H9 (cell line): ENCODE data around the gene MYLK3. TPM values are rescaled to one million over a fixed set of nuclear protein-coding genes. Genes with fewer than 3 reads are reported as not detected.

Source experiments
- DNase-seq: peaks from one replicate; pipeline ENCODE4 v3.0.0-alpha.2; 2017
- H2AFZ ChIP-seq: one replicate; pipeline ENCODE4 v1.6.1; 2013; ENCODE audit warnings: mild to moderate bottlenecking, low read length, control low read depth, moderate library complexity
- H2AK5ac ChIP-seq: 2 replicates; pipeline ENCODE4 v1.6.1; 2013; ENCODE audit warnings: low read length, control low read depth, mixed read lengths; ENCODE audit not compliant: insufficient read length
- H2BK120ac ChIP-seq: one replicate; pipeline ENCODE4 v1.6.1; 2013; ENCODE audit warnings: low read depth, mild to moderate bottlenecking, low read length, control low read depth, inconsistent platforms; ENCODE audit not compliant: poor library complexity, severe bottlenecking
- H2BK12ac ChIP-seq: 2 replicates; pipeline ENCODE4 v1.6.1; 2013; ENCODE audit warnings: low read length, control low read depth, mixed read lengths, low read depth; ENCODE audit not compliant: insufficient read length
- H2BK15ac ChIP-seq: 2 replicates; pipeline ENCODE4 v1.6.1; 2013; ENCODE audit warnings: low read depth, low read length, control low read depth
- H2BK20ac ChIP-seq: one replicate; pipeline ENCODE4 v1.6.1; 2013; ENCODE audit warnings: low read depth, mild to moderate bottlenecking, low read length, control low read depth, inconsistent platforms; ENCODE audit not compliant: poor library complexity, severe bottlenecking
- H2BK5ac ChIP-seq: 2 replicates; pipeline ENCODE4 v1.6.1; 2013; ENCODE audit warnings: low read length, control low read depth, mixed read lengths; ENCODE audit not compliant: insufficient read length
- H3K14ac ChIP-seq: 2 replicates; pipeline ENCODE4 v1.6.1; 2013; ENCODE audit warnings: low read length, control low read depth; ENCODE audit not compliant: insufficient read depth
- H3K18ac ChIP-seq: 2 replicates; pipeline ENCODE4 v1.6.1; 2013; ENCODE audit warnings: low read depth, mild to moderate bottlenecking, mixed read lengths, low read length, control low read depth; ENCODE audit not compliant: insufficient read length
- H3K23ac ChIP-seq: 2 replicates; pipeline ENCODE4 v1.6.1; 2013; ENCODE audit warnings: low read length, control low read depth, mixed read lengths, low read depth; ENCODE audit not compliant: insufficient read length
- H3K23me2 ChIP-seq: 2 replicates; pipeline ENCODE4 v1.6.1; 2013; ENCODE audit warnings: low read depth, mild to moderate bottlenecking, mixed read lengths, low read length, control low read depth; ENCODE audit not compliant: insufficient read length, poor library complexity, severe bottlenecking
- H3K27ac ChIP-seq: 2 replicates; pipeline ENCODE4 v1.5.1; 2013; ENCODE audit warnings: low read length, control low read depth, mixed read lengths, low read depth; ENCODE audit not compliant: insufficient read length
- H3K27me3 ChIP-seq: 2 replicates; pipeline ENCODE4 v1.6.1; 2013; ENCODE audit warnings: low read length, control low read depth, inconsistent platforms; ENCODE audit not compliant: insufficient read depth
- H3K4ac ChIP-seq: 2 replicates; pipeline ENCODE4 v1.6.1; 2013; ENCODE audit warnings: low read depth, mild to moderate bottlenecking, control low read depth, inconsistent platforms, low read length, moderate library complexity
- H3K4me1 ChIP-seq: 2 replicates; pipeline ENCODE4 v1.6.1; 2013; ENCODE audit warnings: low read length, control low read depth, inconsistent platforms; ENCODE audit not compliant: insufficient read depth
- H3K4me2 ChIP-seq: 2 replicates; pipeline ENCODE4 v1.6.1; 2013; ENCODE audit warnings: low read length, control low read depth, mixed read lengths; ENCODE audit not compliant: insufficient read length, insufficient read depth
- H3K56ac ChIP-seq: 2 replicates; pipeline ENCODE4 v1.6.1; 2013; ENCODE audit warnings: low read depth, mild to moderate bottlenecking, mixed read lengths, low read length, control low read depth; ENCODE audit not compliant: insufficient read length
- H3K79me1 ChIP-seq: 2 replicates; pipeline ENCODE4 v1.6.1; 2013; ENCODE audit warnings: low read depth, mild to moderate bottlenecking, moderate library complexity, low read length, control low read depth, inconsistent platforms; ENCODE audit not compliant: insufficient read depth, poor library complexity, severe bottlenecking
- H3K79me2 ChIP-seq: 2 replicates; pipeline ENCODE4 v1.6.1; 2013; ENCODE audit warnings: low read length, control low read depth, inconsistent platforms; ENCODE audit not compliant: insufficient read depth
- H3K9ac ChIP-seq: 2 replicates; pipeline ENCODE4 v1.6.1; 2013; ENCODE audit warnings: low read length, control low read depth, mixed read lengths; ENCODE audit not compliant: insufficient read length; ENCODE audit errors: extremely low read depth
- H3K9me3 ChIP-seq: one replicate; pipeline ENCODE4 v1.6.1; 2013; ENCODE audit warnings: low read depth, low read length, inconsistent platforms; ENCODE audit not compliant: control insufficient read depth
- H3T11ph ChIP-seq: one replicate; pipeline ENCODE4 v1.6.1; 2013; ENCODE audit warnings: mild to moderate bottlenecking, low read length, control low read depth, inconsistent platforms
- H4K20me1 ChIP-seq: one replicate; pipeline ENCODE4 v1.6.1; 2013; ENCODE audit not compliant: control insufficient read depth, insufficient read length, insufficient read depth
- H4K5ac ChIP-seq: 2 replicates; pipeline ENCODE4 v1.6.1; 2013; ENCODE audit warnings: low read depth, mild to moderate bottlenecking, mixed read lengths, low read length, control low read depth; ENCODE audit not compliant: insufficient read length
- H4K8ac ChIP-seq: replicated peaks from 2 replicates; pipeline ENCODE4 v1.6.1; 2013; ENCODE audit warnings: low read length, control low read depth, mixed read lengths, low read depth; ENCODE audit not compliant: insufficient read length
- H4K91ac ChIP-seq: 2 replicates; pipeline ENCODE4 v1.6.1; 2013; ENCODE audit warnings: low read depth, mild to moderate bottlenecking, moderate library complexity, mixed read lengths, low read length, control low read depth; ENCODE audit not compliant: insufficient read length
- H3K27ac Mint-ChIP-seq, 3 experiments: 2 replicates in 2 of 3; 3 replicates in 1 of 3; pipeline ENCODE4 v1.8.0; 2020 to 2021; ENCODE audit warnings: mixed read lengths in 3 of 3, mild to moderate bottlenecking in 1 of 3, moderate library complexity in 1 of 3
- H3K27me3 Mint-ChIP-seq: 2 replicates; pipeline ENCODE4 v1.8.0; 2021; ENCODE audit warnings: low read depth, mild to moderate bottlenecking, moderate library complexity, mixed read lengths
- H3K36me3 Mint-ChIP-seq, 3 experiments: 2 replicates in 2 of 3; 3 replicates in 1 of 3; pipeline ENCODE4 v1.8.0; 2020 to 2021; ENCODE audit warnings: low read depth in 3 of 3, mixed read lengths in 3 of 3; ENCODE audit not compliant: insufficient read depth in 1 of 3
- H3K4me1 Mint-ChIP-seq, 2 experiments: 2 replicates each; pipeline ENCODE4 v1.8.0; 2020; ENCODE audit warnings: mixed read lengths in 2 of 2
- H3K4me3 Mint-ChIP-seq, 2 experiments: 2 replicates in 1 of 2; 3 replicates in 1 of 2; pipeline ENCODE4 v1.8.0; 2020 to 2021; ENCODE audit warnings: mild to moderate bottlenecking in 2 of 2, mixed read lengths in 2 of 2, moderate library complexity in 1 of 2
- H3K9me3 Mint-ChIP-seq, 2 experiments: 2 replicates in 1 of 2; 3 replicates in 1 of 2; pipeline ENCODE4 v1.8.0; 2020; ENCODE audit warnings: mild to moderate bottlenecking in 2 of 2, mixed read lengths in 2 of 2, moderate library complexity in 1 of 2
- WGBS: extraction: QIAGEN DNeasy Blood & Tissue Kit; methylation state at CpG from one replicate; pipeline ENCODE4 v1.1.7; 2013; ENCODE audit warnings: missing lambda C conversion rate, low lambda C conversion rate, mixed read lengths; ENCODE audit not compliant: insufficient read length; ENCODE audit errors: extremely low coverage; 5-methylcytosine and 5-hydroxymethylcytosine counted together
- total RNA-seq: library from RNA; stranded (reverse); gene quantifications from 2 replicates; pipeline ENCODE4 v1.2.1, GENCODE V29; 2021
- TF ChIP-seq, protein P1 (sequence below): fragments of 200-600 bp; sonication (generic); conservative IDR thresholded peaks from 3 replicates; pipeline ENCODE4 v1.8.0; 2021; ENCODE audit warnings: antibody characterized with exemption, mild to moderate bottlenecking

Gene MYLK3
- total RNA-seq, 1 experiment from 2014 or later: 0.90 TPM

DNA sequence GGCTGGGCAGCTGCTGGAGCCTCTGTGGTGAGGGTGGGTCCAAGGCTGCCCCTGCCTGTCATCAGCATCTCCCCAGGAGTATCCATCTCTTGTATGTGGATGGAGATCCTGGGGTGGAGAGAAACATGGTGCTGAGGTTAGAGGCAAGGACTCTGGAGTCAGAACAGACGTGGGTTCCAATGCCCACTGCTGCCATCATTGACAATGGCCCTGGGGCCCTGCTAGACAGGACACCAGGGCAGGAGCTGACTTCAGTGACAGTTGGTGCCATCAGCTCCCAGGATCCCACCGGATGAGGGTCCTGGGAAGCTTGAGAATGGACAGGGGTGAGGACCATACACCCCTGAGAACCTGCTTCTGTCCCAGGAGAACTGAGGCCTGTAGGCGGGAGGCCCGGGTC is 15.6 kb downstream of the MYLK3 start:
- H3K4me3 Mint-ChIP-seq: no peak overlapping the region
- no peak overlapping the region for H3K27ac Mint-ChIP-seq
- no peaks in the 10 kb centered on the region for H3K4me1 ChIP-seq
- H4K91ac ChIP-seq: no peak overlapping the region
- no peaks in the 10 kb centered on the region for H3K27me3 ChIP-seq
- no peaks in the 10 kb centered on the region for H3K79me1 ChIP-seq
- no peaks in the 10 kb centered on the region for H3K9me3 ChIP-seq
- TF ChIP-seq, protein P1, sequence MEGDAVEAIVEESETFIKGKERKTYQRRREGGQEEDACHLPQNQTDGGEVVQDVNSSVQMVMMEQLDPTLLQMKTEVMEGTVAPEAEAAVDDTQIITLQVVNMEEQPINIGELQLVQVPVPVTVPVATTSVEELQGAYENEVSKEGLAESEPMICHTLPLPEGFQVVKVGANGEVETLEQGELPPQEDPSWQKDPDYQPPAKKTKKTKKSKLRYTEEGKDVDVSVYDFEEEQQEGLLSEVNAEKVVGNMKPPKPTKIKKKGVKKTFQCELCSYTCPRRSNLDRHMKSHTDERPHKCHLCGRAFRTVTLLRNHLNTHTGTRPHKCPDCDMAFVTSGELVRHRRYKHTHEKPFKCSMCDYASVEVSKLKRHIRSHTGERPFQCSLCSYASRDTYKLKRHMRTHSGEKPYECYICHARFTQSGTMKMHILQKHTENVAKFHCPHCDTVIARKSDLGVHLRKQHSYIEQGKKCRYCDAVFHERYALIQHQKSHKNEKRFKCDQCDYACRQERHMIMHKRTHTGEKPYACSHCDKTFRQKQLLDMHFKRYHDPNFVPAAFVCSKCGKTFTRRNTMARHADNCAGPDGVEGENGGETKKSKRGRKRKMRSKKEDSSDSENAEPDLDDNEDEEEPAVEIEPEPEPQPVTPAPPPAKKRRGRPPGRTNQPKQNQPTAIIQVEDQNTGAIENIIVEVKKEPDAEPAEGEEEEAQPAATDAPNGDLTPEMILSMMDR: no peak
- no peak overlapping the region for H3K23ac ChIP-seq
- H3K36me3 Mint-ChIP-seq: no peaks in the 10 kb centered on the region; a peak in 1 of 7 replicates
- no peak overlapping the region for H3K18ac ChIP-seq
- H2BK12ac ChIP-seq: no peak overlapping the region
- no peak overlapping the region for H2BK5ac ChIP-seq
- H4K5ac ChIP-seq: no peak overlapping the region
- no peak for DNase-seq
- no peak overlapping the region for H3K56ac ChIP-seq
- H3K14ac ChIP-seq: no peak overlapping the region
- no peak overlapping the region for H2AK5ac ChIP-seq
- no peak overlapping the region for H3K9ac ChIP-seq
- H2AFZ ChIP-seq: no peak overlapping the region
- no peaks in the 10 kb centered on the region for H3K23me2 ChIP-seq
- no peak overlapping the region for H3K4me2 ChIP-seq
- H3K79me2 ChIP-seq: no peaks in the 10 kb centered on the region
- no peak overlapping the region for H3K27ac ChIP-seq
- no peak overlapping the region for H3K4ac ChIP-seq
- no peaks in the 10 kb centered on the region; a peak in 2 of 5 replicates for H3K9me3 Mint-ChIP-seq
- H3T11ph ChIP-seq: no peak overlapping the region
- no peak overlapping the region for H4K8ac ChIP-seq
- no peaks in the 10 kb centered on the region; the same call in 1 of the 2 replicates for H3K27me3 Mint-ChIP-seq
- H2BK20ac ChIP-seq: no peak overlapping the region
- H2BK120ac ChIP-seq: no peak overlapping the region
- no peak overlapping the region for H2BK15ac ChIP-seq
- WGBS: no CpG with 5 or more reads among the region's 4 CpGs
- H4K20me1 ChIP-seq: no peaks in the 10 kb centered on the region
- no peaks in the 10 kb centered on the region for H3K4me1 Mint-ChIP-seq
